ENCODE measurements around the gene IMPDH2.

- TF ChIP-seq CTCF (conservative IDR thresholded peaks at IDR 0.05 in 1 of 2, IDR thresholded peaks at IDR 0.05 in 1 of 2; ENCODE audit: low read depth in 1 of 2, low read length in 2 of 2) (no peak), EZH2 (IDR thresholded peaks at IDR 0.05; ENCODE audit: low read length, missing control alignments) (no peak)
These were observed 43.3 kb downstream of the IMPDH2 start for GRCh38 chr3:48985831-48986376.
